Activated CD8-positive, alpha-beta memory T cell treated with anti-CD3 and anti-CD28 coated beads for 36 hours (primary cell): ENCODE results near the gene PRKD2. TPM values are rescaled to one million over a fixed set of nuclear protein-coding genes. Genes with fewer than 3 reads are reported as not detected.

Experiments used
- CTCF ChIA-PET: fragments of 350-600 bp; sonication (Branson Sonifier 250); formaldehyde crosslinking; loops from one replicate; lab custom pipeline; 2021; ENCODE audit warnings: antibody characterized with exemption; lab: Charles Lee
- POLR2A ChIA-PET: fragments of 350-600 bp; sonication (Branson Sonifier 250); formaldehyde crosslinking; loops from one replicate; lab custom pipeline; 2021; ENCODE audit warnings: antibody characterized with exemption; lab: Charles Lee
- total RNA-seq, 2 experiments: library from RNA; stranded (reverse); gene quantifications; one replicate each; pipeline ENCODE4 v1.2.3, GENCODE V29; 2021

PRKD2 gene
- total RNA-seq, 2 experiments from 2014 or later = 60.5 to 65.2 TPM

GRCh38 chr19:46718934-46719622 is 2.2 kb upstream of the PRKD2 start:
- ChIA-PET CTCF (interaction anchor here (0.6 to 1.2 kb wide), 3 partner anchors 10 to 1638 kb away, joined by 3 to 6 read pairs (median 3); no protein-coding TSS in a partner anchor), POLR2A (interaction anchor here (1.2 kb wide), 1 partner anchor 117 kb away, joined by 3 read pairs; no protein-coding TSS in a partner anchor)

- CTCF ChIA-PET = interaction anchor here (0.6 to 1.2 kb wide), 6 partner anchors 11 to 1639 kb away, joined by 3 to 6 read pairs (median 3); no protein-coding TSS in a partner anchor
- POLR2A ChIA-PET = interaction anchor here (1.2 kb wide), 1 partner anchor 117 kb away, joined by 3 read pairs; no protein-coding TSS in a partner anchor
Measured at GRCh38 chr19:46718157-46718933, 1.4 kb upstream of the PRKD2 start.

DNA sequence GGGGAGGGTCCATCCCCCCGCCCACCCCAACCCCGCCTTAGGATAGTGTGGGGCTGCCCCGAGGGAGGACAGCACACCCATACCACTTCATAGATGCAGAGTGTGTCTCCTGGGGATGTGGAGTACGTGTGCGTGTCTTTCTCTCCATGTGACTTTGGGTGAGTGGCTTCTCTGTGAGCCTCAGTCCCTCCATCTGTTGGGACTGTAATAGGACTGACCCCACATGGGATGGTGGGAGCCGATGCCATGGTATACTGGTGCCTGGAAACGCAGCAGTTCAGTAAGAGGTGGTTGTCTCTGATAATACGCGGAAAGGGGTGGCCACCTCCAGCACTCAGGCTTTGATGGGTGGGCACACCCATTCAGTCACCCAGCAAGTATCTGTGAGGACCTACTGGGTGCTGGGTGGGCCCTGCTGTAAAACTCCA is 816 bp upstream of the PRKD2 start:
- ChIA-PET CTCF (interaction anchor here (0.6 to 1.2 kb wide), 5 partner anchors 11 to 49 kb away, joined by 3 to 6 read pairs (median 3); no protein-coding TSS in a partner anchor), POLR2A (interaction anchor here (1.2 kb wide), 1 partner anchor 116 kb away, joined by 3 read pairs; no protein-coding TSS in a partner anchor)

GRCh38 chr19:46716672-46717033 is 261 bp downstream of the PRKD2 start:
- CTCF ChIA-PET = no interaction called here
- POLR2A ChIA-PET = no interaction called here

- POLR2A ChIA-PET = interaction anchor here (0.6 to 0.7 kb wide), 2 partner anchors 69 to 471 kb away, joined by 3 read pairs; no protein-coding TSS in a partner anchor
- CTCF ChIA-PET = interaction anchor here (1.0 to 3.7 kb wide), 2 partner anchors 11 to 37 kb away, joined by 3 to 28 read pairs; no protein-coding TSS in a partner anchor
Measured at GRCh38 chr19:46715975-46716671, 791 bp downstream of the PRKD2 start.

DNA sequence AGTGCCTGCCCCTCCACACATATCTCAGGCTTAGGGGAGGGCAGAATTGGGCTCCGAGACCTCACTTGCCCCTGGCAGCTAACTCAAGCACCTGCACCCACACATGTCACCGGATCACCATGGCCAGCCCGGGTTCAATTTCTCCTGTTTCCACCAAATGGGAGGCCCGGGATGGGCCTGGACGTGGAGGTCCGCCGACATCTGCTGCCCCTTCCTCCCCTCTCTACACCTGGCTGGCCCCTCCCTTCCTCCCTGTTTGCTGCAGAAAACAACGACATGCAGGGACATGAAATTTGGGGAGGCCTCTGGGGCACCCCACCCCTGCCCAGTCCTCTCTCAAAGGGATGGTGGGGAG is 1.3 kb downstream of the PRKD2 start:
- POLR2A ChIA-PET = interaction anchor here (0.7 to 0.8 kb wide), 2 partner anchors 70 to 113 kb away, joined by 3 read pairs; no protein-coding TSS in a partner anchor
- CTCF ChIA-PET = interaction anchor here (1.0 to 3.7 kb wide), 2 partner anchors 11 to 38 kb away, joined by 3 to 28 read pairs; no protein-coding TSS in a partner anchor

DNA sequence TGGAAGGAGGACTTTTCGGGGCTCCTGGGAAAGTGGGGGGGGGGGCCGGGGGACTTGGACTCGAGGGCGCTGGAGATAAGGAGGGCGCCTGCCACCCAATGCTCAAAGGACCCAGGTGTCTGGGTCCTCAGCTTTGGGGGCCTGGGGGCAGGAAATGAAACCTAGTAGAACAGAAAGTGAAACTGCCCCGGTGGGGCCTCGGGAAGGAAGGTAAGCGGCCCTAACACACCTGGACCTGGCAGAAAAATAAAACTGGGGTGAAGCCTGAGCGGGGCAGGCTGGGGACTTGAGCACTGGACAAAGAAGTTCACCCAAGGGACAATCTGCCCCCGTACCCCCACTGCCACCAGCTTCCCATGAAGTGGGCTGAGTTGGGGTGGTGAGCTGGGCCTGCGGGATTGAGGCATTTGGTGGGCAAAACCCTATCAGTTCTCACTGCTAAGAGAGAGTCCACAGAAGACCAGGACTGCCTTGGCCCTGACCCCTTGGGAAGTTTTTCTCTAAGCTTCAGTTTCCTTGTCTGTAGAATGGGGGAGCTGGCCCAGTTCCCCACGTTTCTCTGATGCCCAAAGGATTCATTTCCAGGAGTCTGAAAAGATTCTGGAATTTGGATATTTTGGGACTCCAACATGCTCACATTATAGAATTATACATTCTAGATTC is 2.3 kb downstream of the PRKD2 start:
- ChIA-PET POLR2A (interaction anchor here (0.8 to 1.7 kb wide), 3 partner anchors 14 to 114 kb away, joined by 3 to 7 read pairs (median 3); partner anchors contain the start of gene CALM3), CTCF (interaction anchor here (1.1 to 3.7 kb wide), 4 partner anchors 9 to 42 kb away, joined by 3 to 28 read pairs (median 6); no protein-coding TSS in a partner anchor)

- ChIA-PET CTCF (interaction anchor here (1.1 to 3.7 kb wide), 4 partner anchors 9 to 41 kb away, joined by 3 to 28 read pairs (median 6); no protein-coding TSS in a partner anchor), POLR2A (interaction anchor here (1.0 to 1.7 kb wide), 3 partner anchors 14 to 113 kb away, joined by 3 to 7 read pairs (median 4); partner anchors contain the start of genes CALM3 and SLC1A5)
Measured at GRCh38 chr19:46713781-46714443, 3.0 kb downstream of the PRKD2 start.

DNA sequence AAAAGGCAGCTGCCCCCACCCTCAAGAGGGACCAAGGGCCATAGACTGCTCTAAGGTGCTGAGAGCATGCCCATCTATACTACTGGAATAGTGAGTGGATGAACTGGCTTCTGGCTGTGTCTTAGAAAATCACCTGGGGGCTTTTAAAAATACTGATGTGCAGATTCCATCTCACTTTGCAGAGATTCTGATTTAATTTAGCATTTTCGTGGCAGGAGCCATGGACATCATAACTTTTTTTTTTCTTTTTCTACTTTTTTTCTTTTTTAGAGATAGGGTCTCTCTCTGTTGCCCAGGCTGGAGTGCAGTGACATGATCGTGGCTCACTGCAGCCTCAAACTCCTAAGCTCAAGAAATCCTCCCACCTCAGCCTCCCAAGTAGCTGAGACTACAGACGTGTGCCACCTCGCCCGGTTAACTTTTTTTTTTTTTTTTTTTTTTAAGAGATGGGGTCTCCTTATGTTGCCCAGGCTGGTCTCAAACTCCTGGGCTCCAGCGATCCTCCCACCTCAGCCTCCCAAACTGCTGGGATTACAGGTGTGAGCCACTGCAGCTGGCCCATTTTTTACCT is 4.1 kb downstream of the PRKD2 start:
- CTCF ChIA-PET = interaction anchor here (0.6 to 3.7 kb wide), 5 partner anchors 8 to 1273 kb away, joined by 3 to 28 read pairs (median 4); no protein-coding TSS in a partner anchor
- POLR2A ChIA-PET = interaction anchor here (0.6 to 1.7 kb wide), 3 partner anchors 15 to 74 kb away, joined by 4 to 7 read pairs (median 5); no protein-coding TSS in a partner anchor

GRCh38 chr19:46710687-46711086 is 6.2 kb downstream of the PRKD2 start:
- CTCF ChIA-PET = interaction anchor here (1.2 kb wide), 2 partner anchors 17 to 49 kb away, joined by 3 to 6 read pairs; partner anchors contain the start of gene DACT3

GRCh38 chr19:46704379-46705076 is 12.4 kb downstream of the PRKD2 start:
- CTCF ChIA-PET = interaction anchor here (0.7 to 6.0 kb wide), 23 partner anchors 9 to 136 kb away, joined by 3 to 58 read pairs (median 4); partner anchors contain the start of genes DACT3 and FKRP
- POLR2A ChIA-PET = interaction anchor here (0.9 kb wide), 1 partner anchor 102 kb away, joined by 3 read pairs; no protein-coding TSS in a partner anchor

More at GRCh38 chr19:46710687-46711086, 6.2 kb downstream of the PRKD2 start:
- POLR2A ChIA-PET = no interaction called here

DNA sequence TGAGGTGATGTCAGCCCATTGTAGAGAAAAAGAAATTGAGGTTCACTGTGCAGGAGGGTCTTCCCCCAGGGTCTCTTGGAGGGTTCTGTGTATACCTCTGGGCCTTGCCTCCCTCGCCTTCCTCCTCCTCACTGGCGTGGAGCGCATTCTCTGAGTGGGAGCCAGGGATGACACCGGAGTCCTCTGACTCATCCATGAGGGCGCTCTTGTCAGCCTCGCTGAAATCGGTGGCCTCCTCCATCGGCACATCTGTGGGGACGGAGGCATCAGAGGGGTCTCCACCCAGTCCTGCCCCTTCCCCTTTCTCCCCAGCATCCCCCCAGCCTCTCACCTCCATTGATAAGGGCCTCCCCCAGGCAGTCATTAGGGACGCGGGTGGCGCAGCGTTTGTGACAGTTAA is 16.2 kb downstream of the PRKD2 start:
- ChIA-PET CTCF (interaction anchor here (1.2 kb wide), 1 partner anchor 17 kb away, joined by 3 read pairs; no protein-coding TSS in a partner anchor), POLR2A (no interaction called here)

DNA sequence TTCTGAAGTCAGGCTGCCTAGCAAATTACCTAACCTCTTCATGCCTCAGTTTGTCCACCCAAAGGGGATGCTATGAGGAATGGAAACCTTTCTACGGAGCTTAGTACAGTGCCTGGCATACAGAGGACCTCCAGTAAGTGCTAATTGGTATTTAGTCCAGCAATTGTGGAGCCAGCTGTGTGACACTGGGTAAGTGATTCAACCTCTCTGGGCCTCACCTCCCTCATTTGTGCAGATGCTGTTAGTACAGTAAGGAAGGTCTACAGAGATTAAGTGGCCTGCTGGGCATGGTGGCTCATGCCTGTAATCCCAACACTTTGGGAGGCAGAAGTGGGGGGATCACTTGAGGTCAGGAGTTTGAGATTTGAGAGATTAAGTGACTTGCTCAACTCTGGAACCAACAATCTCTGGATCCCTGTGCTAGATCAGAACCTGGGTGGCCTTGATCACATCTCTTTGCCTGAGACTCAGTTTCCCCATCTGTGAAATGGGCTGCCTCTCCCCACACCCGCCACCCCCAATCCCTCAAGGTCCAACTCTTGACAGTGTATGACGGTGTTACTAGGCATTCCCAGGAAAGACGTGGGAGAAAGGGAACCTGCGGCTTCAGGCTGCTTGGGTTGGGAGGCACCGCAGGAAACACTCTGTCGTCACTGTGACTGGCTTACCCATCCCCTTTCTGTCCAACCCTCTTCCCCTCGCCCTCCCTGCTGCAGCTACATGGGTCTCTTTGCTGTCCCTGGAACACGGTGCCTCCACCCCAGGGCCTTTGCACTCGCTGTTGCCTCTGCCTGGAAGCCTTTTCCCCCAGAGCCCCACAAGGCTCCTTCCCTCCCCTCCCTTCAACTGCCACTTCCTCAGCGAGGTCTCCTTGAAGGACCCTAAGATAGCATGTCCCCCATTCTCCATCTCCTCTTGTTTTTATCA is 18.3 kb downstream of the PRKD2 start:
- CTCF ChIA-PET = interaction anchor here (1.0 kb wide), 1 partner anchor 8 kb away, joined by 3 read pairs; no protein-coding TSS in a partner anchor
- POLR2A ChIA-PET = no interaction called here

DNA sequence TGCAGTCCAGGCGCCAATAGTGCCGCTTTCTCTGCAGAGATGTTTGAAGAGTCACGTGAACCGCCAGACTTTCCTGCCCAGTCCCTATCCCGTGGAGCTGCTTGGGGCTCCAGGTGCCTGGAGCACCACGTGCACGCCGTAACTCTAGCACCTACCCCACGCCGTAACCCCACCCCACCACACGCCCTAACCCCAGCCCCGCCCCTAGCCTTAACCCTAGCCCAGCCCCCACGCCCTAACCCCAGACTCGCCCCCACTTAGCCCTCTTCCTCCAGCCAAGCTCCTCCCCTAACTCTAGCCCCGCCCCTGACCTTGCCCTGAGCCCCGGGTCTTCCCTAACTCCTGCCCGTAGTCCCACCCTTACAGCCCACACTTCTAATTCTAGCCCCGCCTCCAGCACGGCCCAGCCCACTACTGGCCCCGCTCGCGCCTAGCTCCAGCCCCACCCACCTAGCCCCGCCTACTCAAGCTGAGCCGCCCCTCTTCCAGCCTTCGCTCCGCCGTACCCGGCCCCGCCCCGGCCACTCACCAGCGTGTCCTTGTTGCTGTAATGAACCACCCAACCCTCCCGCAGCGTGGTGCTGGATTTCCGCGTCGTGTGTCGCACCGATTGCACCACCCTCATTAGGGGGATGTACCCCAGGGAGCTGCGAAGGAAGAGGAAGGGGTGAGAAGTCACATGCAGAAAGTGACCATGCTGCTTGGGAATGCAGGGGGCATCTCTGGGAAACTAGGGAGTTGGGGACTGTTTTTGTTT is 19.5 kb downstream of the PRKD2 start:
- ChIA-PET POLR2A (no interaction called here), CTCF (interaction anchor here (0.7 to 3.2 kb wide), 5 partner anchors 7 to 88 kb away, joined by 3 to 10 read pairs (median 3); no protein-coding TSS in a partner anchor)
